H9 (cell line): ENCODE data around the gene SWAP70. TPM values are rescaled to one million over a fixed set of nuclear protein-coding genes. Genes with fewer than 3 reads are reported as not detected.

ENCODE experiments used
- DNase-seq: peaks from one replicate; pipeline ENCODE4 v3.0.0-alpha.2; 2017
- H2AFZ ChIP-seq: one replicate; pipeline ENCODE4 v1.6.1; 2013; ENCODE audit warnings: mild to moderate bottlenecking, low read length, control low read depth, moderate library complexity
- H2AK5ac ChIP-seq: 2 replicates; pipeline ENCODE4 v1.6.1; 2013; ENCODE audit warnings: low read length, control low read depth, mixed read lengths; ENCODE audit not compliant: insufficient read length
- H2BK120ac ChIP-seq: one replicate; pipeline ENCODE4 v1.6.1; 2013; ENCODE audit warnings: low read depth, mild to moderate bottlenecking, low read length, control low read depth, inconsistent platforms; ENCODE audit not compliant: poor library complexity, severe bottlenecking
- H2BK12ac ChIP-seq: 2 replicates; pipeline ENCODE4 v1.6.1; 2013; ENCODE audit warnings: low read length, control low read depth, mixed read lengths, low read depth; ENCODE audit not compliant: insufficient read length
- H2BK15ac ChIP-seq: 2 replicates; pipeline ENCODE4 v1.6.1; 2013; ENCODE audit warnings: low read depth, low read length, control low read depth
- H2BK20ac ChIP-seq: one replicate; pipeline ENCODE4 v1.6.1; 2013; ENCODE audit warnings: low read depth, mild to moderate bottlenecking, low read length, control low read depth, inconsistent platforms; ENCODE audit not compliant: poor library complexity, severe bottlenecking
- H2BK5ac ChIP-seq: 2 replicates; pipeline ENCODE4 v1.6.1; 2013; ENCODE audit warnings: low read length, control low read depth, mixed read lengths; ENCODE audit not compliant: insufficient read length
- H3K14ac ChIP-seq: 2 replicates; pipeline ENCODE4 v1.6.1; 2013; ENCODE audit warnings: low read length, control low read depth; ENCODE audit not compliant: insufficient read depth
- H3K18ac ChIP-seq: 2 replicates; pipeline ENCODE4 v1.6.1; 2013; ENCODE audit warnings: low read depth, mild to moderate bottlenecking, mixed read lengths, low read length, control low read depth; ENCODE audit not compliant: insufficient read length
- H3K23ac ChIP-seq: 2 replicates; pipeline ENCODE4 v1.6.1; 2013; ENCODE audit warnings: low read length, control low read depth, mixed read lengths, low read depth; ENCODE audit not compliant: insufficient read length
- H3K23me2 ChIP-seq: 2 replicates; pipeline ENCODE4 v1.6.1; 2013; ENCODE audit warnings: low read depth, mild to moderate bottlenecking, mixed read lengths, low read length, control low read depth; ENCODE audit not compliant: insufficient read length, poor library complexity, severe bottlenecking
- H3K27ac ChIP-seq: 2 replicates; pipeline ENCODE4 v1.5.1; 2013; ENCODE audit warnings: low read length, control low read depth, mixed read lengths, low read depth; ENCODE audit not compliant: insufficient read length
- H3K27me3 ChIP-seq: 2 replicates; pipeline ENCODE4 v1.6.1; 2013; ENCODE audit warnings: low read length, control low read depth, inconsistent platforms; ENCODE audit not compliant: insufficient read depth
- H3K4ac ChIP-seq: 2 replicates; pipeline ENCODE4 v1.6.1; 2013; ENCODE audit warnings: low read depth, mild to moderate bottlenecking, control low read depth, inconsistent platforms, low read length, moderate library complexity
- H3K4me1 ChIP-seq: 2 replicates; pipeline ENCODE4 v1.6.1; 2013; ENCODE audit warnings: low read length, control low read depth, inconsistent platforms; ENCODE audit not compliant: insufficient read depth
- H3K4me2 ChIP-seq: 2 replicates; pipeline ENCODE4 v1.6.1; 2013; ENCODE audit warnings: low read length, control low read depth, mixed read lengths; ENCODE audit not compliant: insufficient read length, insufficient read depth
- H3K56ac ChIP-seq: 2 replicates; pipeline ENCODE4 v1.6.1; 2013; ENCODE audit warnings: low read depth, mild to moderate bottlenecking, mixed read lengths, low read length, control low read depth; ENCODE audit not compliant: insufficient read length
- H3K79me1 ChIP-seq: 2 replicates; pipeline ENCODE4 v1.6.1; 2013; ENCODE audit warnings: low read depth, mild to moderate bottlenecking, moderate library complexity, low read length, control low read depth, inconsistent platforms; ENCODE audit not compliant: insufficient read depth, poor library complexity, severe bottlenecking
- H3K79me2 ChIP-seq: 2 replicates; pipeline ENCODE4 v1.6.1; 2013; ENCODE audit warnings: low read length, control low read depth, inconsistent platforms; ENCODE audit not compliant: insufficient read depth
- H3K9ac ChIP-seq: 2 replicates; pipeline ENCODE4 v1.6.1; 2013; ENCODE audit warnings: low read length, control low read depth, mixed read lengths; ENCODE audit not compliant: insufficient read length; ENCODE audit errors: extremely low read depth
- H3K9me3 ChIP-seq: one replicate; pipeline ENCODE4 v1.6.1; 2013; ENCODE audit warnings: low read depth, low read length, inconsistent platforms; ENCODE audit not compliant: control insufficient read depth
- H3T11ph ChIP-seq: one replicate; pipeline ENCODE4 v1.6.1; 2013; ENCODE audit warnings: mild to moderate bottlenecking, low read length, control low read depth, inconsistent platforms
- H4K20me1 ChIP-seq: one replicate; pipeline ENCODE4 v1.6.1; 2013; ENCODE audit not compliant: control insufficient read depth, insufficient read length, insufficient read depth
- H4K5ac ChIP-seq: 2 replicates; pipeline ENCODE4 v1.6.1; 2013; ENCODE audit warnings: low read depth, mild to moderate bottlenecking, mixed read lengths, low read length, control low read depth; ENCODE audit not compliant: insufficient read length
- H4K8ac ChIP-seq: replicated peaks from 2 replicates; pipeline ENCODE4 v1.6.1; 2013; ENCODE audit warnings: low read length, control low read depth, mixed read lengths, low read depth; ENCODE audit not compliant: insufficient read length
- H4K91ac ChIP-seq: 2 replicates; pipeline ENCODE4 v1.6.1; 2013; ENCODE audit warnings: low read depth, mild to moderate bottlenecking, moderate library complexity, mixed read lengths, low read length, control low read depth; ENCODE audit not compliant: insufficient read length
- H3K27ac Mint-ChIP-seq, 3 experiments: 2 replicates in 2 of 3; 3 replicates in 1 of 3; pipeline ENCODE4 v1.8.0; 2020 to 2021; ENCODE audit warnings: mixed read lengths in 3 of 3, mild to moderate bottlenecking in 1 of 3, moderate library complexity in 1 of 3
- H3K27me3 Mint-ChIP-seq: 2 replicates; pipeline ENCODE4 v1.8.0; 2021; ENCODE audit warnings: low read depth, mild to moderate bottlenecking, moderate library complexity, mixed read lengths
- H3K36me3 Mint-ChIP-seq, 3 experiments: 2 replicates in 2 of 3; 3 replicates in 1 of 3; pipeline ENCODE4 v1.8.0; 2020 to 2021; ENCODE audit warnings: low read depth in 3 of 3, mixed read lengths in 3 of 3; ENCODE audit not compliant: insufficient read depth in 1 of 3
- H3K4me1 Mint-ChIP-seq, 2 experiments: 2 replicates each; pipeline ENCODE4 v1.8.0; 2020; ENCODE audit warnings: mixed read lengths in 2 of 2
- H3K4me3 Mint-ChIP-seq, 2 experiments: 2 replicates in 1 of 2; 3 replicates in 1 of 2; pipeline ENCODE4 v1.8.0; 2020 to 2021; ENCODE audit warnings: mild to moderate bottlenecking in 2 of 2, mixed read lengths in 2 of 2, moderate library complexity in 1 of 2
- H3K9me3 Mint-ChIP-seq, 2 experiments: 2 replicates in 1 of 2; 3 replicates in 1 of 2; pipeline ENCODE4 v1.8.0; 2020; ENCODE audit warnings: mild to moderate bottlenecking in 2 of 2, mixed read lengths in 2 of 2, moderate library complexity in 1 of 2
- WGBS: extraction: QIAGEN DNeasy Blood & Tissue Kit; methylation state at CpG from one replicate; pipeline ENCODE4 v1.1.7; 2013; ENCODE audit warnings: missing lambda C conversion rate, low lambda C conversion rate, mixed read lengths; ENCODE audit not compliant: insufficient read length; ENCODE audit errors: extremely low coverage; 5-methylcytosine and 5-hydroxymethylcytosine counted together
- total RNA-seq: library from RNA; stranded (reverse); gene quantifications from 2 replicates; pipeline ENCODE4 v1.2.1, GENCODE V29; 2021
- TF ChIP-seq, protein P1 (sequence below): fragments of 200-600 bp; sonication (generic); conservative IDR thresholded peaks from 3 replicates; pipeline ENCODE4 v1.8.0; 2021; ENCODE audit warnings: antibody characterized with exemption, mild to moderate bottlenecking

Gene SWAP70
- total RNA-seq, 1 experiment from 2014 or later = 34.4 TPM

DNA sequence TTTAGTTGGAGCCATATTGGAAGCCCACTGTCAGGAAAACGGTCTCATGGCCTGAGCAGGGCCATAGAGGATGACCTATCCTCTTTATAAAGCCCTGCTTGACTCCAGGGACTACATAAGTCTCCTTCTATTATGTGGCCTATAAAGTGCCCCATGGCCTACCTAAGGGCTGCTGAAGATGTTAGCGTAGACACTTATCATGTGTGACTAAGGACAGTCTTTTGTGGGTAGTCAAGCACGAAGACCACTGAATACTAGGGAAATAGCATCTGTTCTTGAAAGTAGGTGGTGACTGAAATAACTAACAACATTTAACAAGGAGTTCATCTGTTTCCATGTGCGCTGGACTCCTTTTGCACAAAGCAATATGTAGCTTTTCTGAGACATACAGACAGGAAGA is 117.1 kb downstream of the SWAP70 start:
- no peak overlapping the region for H3K27ac Mint-ChIP-seq
- H3K56ac ChIP-seq = no peak overlapping the region
- peaks cover 19 to 56% (median 26%) of the 10 kb centered on the region in 3 experiments; a peak in 6 of 7 replicates for H3K36me3 Mint-ChIP-seq
- H3K23me2 ChIP-seq = no peaks in the 10 kb centered on the region
- no peak overlapping the region for H3K18ac ChIP-seq
- no peak overlapping the region for H2BK15ac ChIP-seq
- H2AK5ac ChIP-seq = no peak overlapping the region
- no peak overlapping the region for H3K9ac ChIP-seq
- H3K27me3 ChIP-seq = no peaks in the 10 kb centered on the region
- TF ChIP-seq, protein P1, sequence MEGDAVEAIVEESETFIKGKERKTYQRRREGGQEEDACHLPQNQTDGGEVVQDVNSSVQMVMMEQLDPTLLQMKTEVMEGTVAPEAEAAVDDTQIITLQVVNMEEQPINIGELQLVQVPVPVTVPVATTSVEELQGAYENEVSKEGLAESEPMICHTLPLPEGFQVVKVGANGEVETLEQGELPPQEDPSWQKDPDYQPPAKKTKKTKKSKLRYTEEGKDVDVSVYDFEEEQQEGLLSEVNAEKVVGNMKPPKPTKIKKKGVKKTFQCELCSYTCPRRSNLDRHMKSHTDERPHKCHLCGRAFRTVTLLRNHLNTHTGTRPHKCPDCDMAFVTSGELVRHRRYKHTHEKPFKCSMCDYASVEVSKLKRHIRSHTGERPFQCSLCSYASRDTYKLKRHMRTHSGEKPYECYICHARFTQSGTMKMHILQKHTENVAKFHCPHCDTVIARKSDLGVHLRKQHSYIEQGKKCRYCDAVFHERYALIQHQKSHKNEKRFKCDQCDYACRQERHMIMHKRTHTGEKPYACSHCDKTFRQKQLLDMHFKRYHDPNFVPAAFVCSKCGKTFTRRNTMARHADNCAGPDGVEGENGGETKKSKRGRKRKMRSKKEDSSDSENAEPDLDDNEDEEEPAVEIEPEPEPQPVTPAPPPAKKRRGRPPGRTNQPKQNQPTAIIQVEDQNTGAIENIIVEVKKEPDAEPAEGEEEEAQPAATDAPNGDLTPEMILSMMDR = no peak
- H3K27ac ChIP-seq = no peak overlapping the region
- H2BK5ac ChIP-seq = no peak overlapping the region
- no peaks in the 10 kb centered on the region for H3K9me3 ChIP-seq
- H3K4me1 Mint-ChIP-seq = peaks cover 18 to 19% of the 10 kb centered on the region in 2 experiments
- H2BK20ac ChIP-seq = no peak overlapping the region
- no peak overlapping the region for H4K8ac ChIP-seq
- no peak overlapping the region for H3K23ac ChIP-seq
- H3K79me2 ChIP-seq = no peaks in the 10 kb centered on the region
- no peak for DNase-seq
- no peak overlapping the region for H3K4ac ChIP-seq
- H4K5ac ChIP-seq = no peak overlapping the region
- no peak overlapping the region for H3K4me2 ChIP-seq
- H2BK120ac ChIP-seq = no peak overlapping the region
- H3K4me3 Mint-ChIP-seq = no peak overlapping the region
- peaks cover 6% of the 10 kb centered on the region; the same call in 1 of the 2 replicates for H3K4me1 ChIP-seq
- H3K9me3 Mint-ChIP-seq = no peaks in the 10 kb centered on the region
- H4K91ac ChIP-seq = no peak overlapping the region
- H2BK12ac ChIP-seq = no peak overlapping the region
- no peaks in the 10 kb centered on the region for H3K79me1 ChIP-seq
- no peak overlapping the region for H2AFZ ChIP-seq
- no peak overlapping the region for H3K14ac ChIP-seq
- no peaks in the 10 kb centered on the region for H3K27me3 Mint-ChIP-seq
- no CpG with 5 or more reads among the region's 4 CpGs for WGBS
- H3T11ph ChIP-seq = no peak overlapping the region
- no peaks in the 10 kb centered on the region for H4K20me1 ChIP-seq
